H9 (cell line): ENCODE measurements around the gene TIMM17A. TPM values are rescaled to one million over a fixed set of nuclear protein-coding genes. Genes with fewer than 3 reads are reported as not detected.
A peak's percentile ranks its signal among the peaks of the same experiment; 100 is the strongest.

ENCODE experiments used
- DNase-seq: peaks from one replicate; pipeline ENCODE4 v3.0.0-alpha.2; 2017
- H2AFZ ChIP-seq: one replicate; pipeline ENCODE4 v1.6.1; 2013; ENCODE audit warnings: mild to moderate bottlenecking, low read length, control low read depth, moderate library complexity
- H2AK5ac ChIP-seq: 2 replicates; pipeline ENCODE4 v1.6.1; 2013; ENCODE audit warnings: low read length, control low read depth, mixed read lengths; ENCODE audit not compliant: insufficient read length
- H2BK120ac ChIP-seq: one replicate; pipeline ENCODE4 v1.6.1; 2013; ENCODE audit warnings: low read depth, mild to moderate bottlenecking, low read length, control low read depth, inconsistent platforms; ENCODE audit not compliant: poor library complexity, severe bottlenecking
- H2BK12ac ChIP-seq: 2 replicates; pipeline ENCODE4 v1.6.1; 2013; ENCODE audit warnings: low read length, control low read depth, mixed read lengths, low read depth; ENCODE audit not compliant: insufficient read length
- H2BK15ac ChIP-seq: 2 replicates; pipeline ENCODE4 v1.6.1; 2013; ENCODE audit warnings: low read depth, low read length, control low read depth
- H2BK20ac ChIP-seq: one replicate; pipeline ENCODE4 v1.6.1; 2013; ENCODE audit warnings: low read depth, mild to moderate bottlenecking, low read length, control low read depth, inconsistent platforms; ENCODE audit not compliant: poor library complexity, severe bottlenecking
- H2BK5ac ChIP-seq: 2 replicates; pipeline ENCODE4 v1.6.1; 2013; ENCODE audit warnings: low read length, control low read depth, mixed read lengths; ENCODE audit not compliant: insufficient read length
- H3K14ac ChIP-seq: 2 replicates; pipeline ENCODE4 v1.6.1; 2013; ENCODE audit warnings: low read length, control low read depth; ENCODE audit not compliant: insufficient read depth
- H3K18ac ChIP-seq: 2 replicates; pipeline ENCODE4 v1.6.1; 2013; ENCODE audit warnings: low read depth, mild to moderate bottlenecking, mixed read lengths, low read length, control low read depth; ENCODE audit not compliant: insufficient read length
- H3K23ac ChIP-seq: 2 replicates; pipeline ENCODE4 v1.6.1; 2013; ENCODE audit warnings: low read length, control low read depth, mixed read lengths, low read depth; ENCODE audit not compliant: insufficient read length
- H3K23me2 ChIP-seq: 2 replicates; pipeline ENCODE4 v1.6.1; 2013; ENCODE audit warnings: low read depth, mild to moderate bottlenecking, mixed read lengths, low read length, control low read depth; ENCODE audit not compliant: insufficient read length, poor library complexity, severe bottlenecking
- H3K27ac ChIP-seq: 2 replicates; pipeline ENCODE4 v1.5.1; 2013; ENCODE audit warnings: low read length, control low read depth, mixed read lengths, low read depth; ENCODE audit not compliant: insufficient read length
- H3K27me3 ChIP-seq: 2 replicates; pipeline ENCODE4 v1.6.1; 2013; ENCODE audit warnings: low read length, control low read depth, inconsistent platforms; ENCODE audit not compliant: insufficient read depth
- H3K4ac ChIP-seq: 2 replicates; pipeline ENCODE4 v1.6.1; 2013; ENCODE audit warnings: low read depth, mild to moderate bottlenecking, control low read depth, inconsistent platforms, low read length, moderate library complexity
- H3K4me1 ChIP-seq: 2 replicates; pipeline ENCODE4 v1.6.1; 2013; ENCODE audit warnings: low read length, control low read depth, inconsistent platforms; ENCODE audit not compliant: insufficient read depth
- H3K4me2 ChIP-seq: 2 replicates; pipeline ENCODE4 v1.6.1; 2013; ENCODE audit warnings: low read length, control low read depth, mixed read lengths; ENCODE audit not compliant: insufficient read length, insufficient read depth
- H3K56ac ChIP-seq: 2 replicates; pipeline ENCODE4 v1.6.1; 2013; ENCODE audit warnings: low read depth, mild to moderate bottlenecking, mixed read lengths, low read length, control low read depth; ENCODE audit not compliant: insufficient read length
- H3K79me1 ChIP-seq: 2 replicates; pipeline ENCODE4 v1.6.1; 2013; ENCODE audit warnings: low read depth, mild to moderate bottlenecking, moderate library complexity, low read length, control low read depth, inconsistent platforms; ENCODE audit not compliant: insufficient read depth, poor library complexity, severe bottlenecking
- H3K79me2 ChIP-seq: 2 replicates; pipeline ENCODE4 v1.6.1; 2013; ENCODE audit warnings: low read length, control low read depth, inconsistent platforms; ENCODE audit not compliant: insufficient read depth
- H3K9ac ChIP-seq: 2 replicates; pipeline ENCODE4 v1.6.1; 2013; ENCODE audit warnings: low read length, control low read depth, mixed read lengths; ENCODE audit not compliant: insufficient read length; ENCODE audit errors: extremely low read depth
- H3K9me3 ChIP-seq: one replicate; pipeline ENCODE4 v1.6.1; 2013; ENCODE audit warnings: low read depth, low read length, inconsistent platforms; ENCODE audit not compliant: control insufficient read depth
- H3T11ph ChIP-seq: one replicate; pipeline ENCODE4 v1.6.1; 2013; ENCODE audit warnings: mild to moderate bottlenecking, low read length, control low read depth, inconsistent platforms
- H4K20me1 ChIP-seq: one replicate; pipeline ENCODE4 v1.6.1; 2013; ENCODE audit not compliant: control insufficient read depth, insufficient read length, insufficient read depth
- H4K5ac ChIP-seq: 2 replicates; pipeline ENCODE4 v1.6.1; 2013; ENCODE audit warnings: low read depth, mild to moderate bottlenecking, mixed read lengths, low read length, control low read depth; ENCODE audit not compliant: insufficient read length
- H4K8ac ChIP-seq: replicated peaks from 2 replicates; pipeline ENCODE4 v1.6.1; 2013; ENCODE audit warnings: low read length, control low read depth, mixed read lengths, low read depth; ENCODE audit not compliant: insufficient read length
- H4K91ac ChIP-seq: 2 replicates; pipeline ENCODE4 v1.6.1; 2013; ENCODE audit warnings: low read depth, mild to moderate bottlenecking, moderate library complexity, mixed read lengths, low read length, control low read depth; ENCODE audit not compliant: insufficient read length
- H3K27ac Mint-ChIP-seq, 3 experiments: 2 replicates in 2 of 3; 3 replicates in 1 of 3; pipeline ENCODE4 v1.8.0; 2020 to 2021; ENCODE audit warnings: mixed read lengths in 3 of 3, mild to moderate bottlenecking in 1 of 3, moderate library complexity in 1 of 3
- H3K27me3 Mint-ChIP-seq: 2 replicates; pipeline ENCODE4 v1.8.0; 2021; ENCODE audit warnings: low read depth, mild to moderate bottlenecking, moderate library complexity, mixed read lengths
- H3K36me3 Mint-ChIP-seq, 3 experiments: 2 replicates in 2 of 3; 3 replicates in 1 of 3; pipeline ENCODE4 v1.8.0; 2020 to 2021; ENCODE audit warnings: low read depth in 3 of 3, mixed read lengths in 3 of 3; ENCODE audit not compliant: insufficient read depth in 1 of 3
- H3K4me1 Mint-ChIP-seq, 2 experiments: 2 replicates each; pipeline ENCODE4 v1.8.0; 2020; ENCODE audit warnings: mixed read lengths in 2 of 2
- H3K4me3 Mint-ChIP-seq, 2 experiments: 2 replicates in 1 of 2; 3 replicates in 1 of 2; pipeline ENCODE4 v1.8.0; 2020 to 2021; ENCODE audit warnings: mild to moderate bottlenecking in 2 of 2, mixed read lengths in 2 of 2, moderate library complexity in 1 of 2
- H3K9me3 Mint-ChIP-seq, 2 experiments: 2 replicates in 1 of 2; 3 replicates in 1 of 2; pipeline ENCODE4 v1.8.0; 2020; ENCODE audit warnings: mild to moderate bottlenecking in 2 of 2, mixed read lengths in 2 of 2, moderate library complexity in 1 of 2
- CTCF ChIP-seq: fragments of 200-600 bp; sonication (generic); conservative IDR thresholded peaks from 3 replicates; pipeline ENCODE4 v1.8.0; 2021; ENCODE audit warnings: antibody characterized with exemption, mild to moderate bottlenecking
- WGBS: extraction: QIAGEN DNeasy Blood & Tissue Kit; methylation state at CpG from one replicate; pipeline ENCODE4 v1.1.7; 2013; ENCODE audit warnings: missing lambda C conversion rate, low lambda C conversion rate, mixed read lengths; ENCODE audit not compliant: insufficient read length; ENCODE audit errors: extremely low coverage; 5-methylcytosine and 5-hydroxymethylcytosine counted together
- total RNA-seq: library from RNA; stranded (reverse); gene quantifications from 2 replicates; pipeline ENCODE4 v1.2.1, GENCODE V29; 2021

TIMM17A gene
- total RNA-seq, 1 experiment from 2014 or later: 60.9 TPM

GRCh38 chr1:202004711-202005110, 49.4 kb downstream of the TIMM17A start:
- Histone ChIP-seq H4K8ac (no peak overlapping the region), H3K4ac (no peak overlapping the region), H3K27me3 (no peaks in the 10 kb centered on the region), H2AK5ac (no peak overlapping the region), H3K79me1 (no peaks in the 10 kb centered on the region), H3K79me2 (no peaks in the 10 kb centered on the region), H3K23ac (no peak overlapping the region), H4K20me1 (no peaks in the 10 kb centered on the region), H3K23me2 (peaks cover 8% of the 10 kb centered on the region), H3K4me1 (peaks cover 12% of the 10 kb centered on the region), H3K18ac (no peak overlapping the region), H2BK12ac (no peak overlapping the region), H3K9me3 (no peaks in the 10 kb centered on the region), H2BK120ac (no peak overlapping the region), H3K9ac (no peak overlapping the region), H4K5ac (no peak overlapping the region), H3K14ac (no peak overlapping the region), H3K4me2 (no peak overlapping the region), H2AFZ (no peak overlapping the region), H3K27ac (no peak overlapping the region), H3K56ac (no peak overlapping the region), H4K91ac (no peak overlapping the region), H2BK15ac (no peak overlapping the region), H2BK5ac (no peak overlapping the region), H3T11ph (no peak overlapping the region), H2BK20ac (no peak overlapping the region)
- Mint-ChIP-seq H3K4me1 (peaks cover 36 to 43% of the 10 kb centered on the region in 2 experiments), H3K36me3 (peaks cover 28 to 68% (median 64%) of the 10 kb centered on the region in 3 experiments; a peak in 6 of 7 replicates), H3K27me3 (no peaks in the 10 kb centered on the region), H3K4me3 (no peak overlapping the region), H3K27ac (peak overlapping the region in 2 of 3 experiments; percentile 84 to 88; a peak in 1 of 7 replicates), H3K9me3 (no peaks in the 10 kb centered on the region)
- TF ChIP-seq CTCF: no peak
- DNase-seq: no peak
- no CpG with 5 or more reads among the region's 9 CpGs for WGBS
